ENCODE results near the gene NDUFS8. TPM values are rescaled to one million over a fixed set of nuclear protein-coding genes. Genes with fewer than 3 reads are reported as not detected.

The NDUFS8 gene
- total RNA-seq, 1 donor from 2014 or later = 95.5 TPM

DNA sequence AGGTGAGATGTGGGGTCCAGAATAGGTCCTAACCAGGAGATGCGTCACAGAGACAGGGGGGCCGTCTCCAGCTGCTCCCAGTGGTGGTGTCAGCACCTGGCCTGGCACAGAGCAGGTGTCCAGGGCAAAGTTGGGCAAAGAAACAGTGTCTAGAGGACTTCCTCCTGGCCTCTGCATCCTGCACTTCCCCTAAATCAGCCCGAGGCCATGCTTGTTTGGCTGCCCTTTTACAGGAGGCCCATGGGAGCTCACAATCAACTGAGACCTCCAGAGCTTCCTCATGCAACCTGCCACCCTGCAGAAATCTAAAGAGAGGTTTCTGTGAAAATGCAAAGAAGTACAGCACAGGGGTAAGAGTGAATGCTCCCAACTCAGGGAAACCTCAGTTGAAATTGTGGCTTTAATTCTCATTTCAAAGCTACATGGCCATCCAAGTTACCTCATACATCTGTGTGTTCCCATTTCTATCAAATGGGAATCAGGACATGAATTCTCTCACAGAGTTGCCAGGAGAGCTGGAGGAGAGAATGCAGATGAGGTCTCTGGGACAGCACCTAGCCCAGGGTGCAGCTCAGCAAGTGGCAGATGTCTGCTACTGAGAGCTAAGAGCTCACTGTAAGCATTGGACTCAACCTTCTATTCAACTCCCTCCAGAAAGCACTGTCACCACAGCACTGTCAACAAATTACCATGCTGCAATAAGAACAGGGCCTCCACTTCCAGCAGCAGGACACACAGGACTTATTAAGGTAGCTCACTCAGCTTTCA is 41.0 kb downstream of the NDUFS8 start:
- intact Hi-C loops (cut with DNase I) = no loop called here
- Histone ChIP-seq H3K36me3 (peaks cover 80% of the 10 kb centered on the region), H3K4me3 (no peak overlapping the region), H3K27me3 (ENCODE audit: low read depth) (no peaks in the 10 kb centered on the region), H3K9me3 (no peaks in the 10 kb centered on the region), H3K4me1 (no peaks in the 10 kb centered on the region), H3K27ac (no peak overlapping the region)
- DNase-seq = no peak
- ATAC-seq = no peak
- TF ChIP-seq, protein P1, sequence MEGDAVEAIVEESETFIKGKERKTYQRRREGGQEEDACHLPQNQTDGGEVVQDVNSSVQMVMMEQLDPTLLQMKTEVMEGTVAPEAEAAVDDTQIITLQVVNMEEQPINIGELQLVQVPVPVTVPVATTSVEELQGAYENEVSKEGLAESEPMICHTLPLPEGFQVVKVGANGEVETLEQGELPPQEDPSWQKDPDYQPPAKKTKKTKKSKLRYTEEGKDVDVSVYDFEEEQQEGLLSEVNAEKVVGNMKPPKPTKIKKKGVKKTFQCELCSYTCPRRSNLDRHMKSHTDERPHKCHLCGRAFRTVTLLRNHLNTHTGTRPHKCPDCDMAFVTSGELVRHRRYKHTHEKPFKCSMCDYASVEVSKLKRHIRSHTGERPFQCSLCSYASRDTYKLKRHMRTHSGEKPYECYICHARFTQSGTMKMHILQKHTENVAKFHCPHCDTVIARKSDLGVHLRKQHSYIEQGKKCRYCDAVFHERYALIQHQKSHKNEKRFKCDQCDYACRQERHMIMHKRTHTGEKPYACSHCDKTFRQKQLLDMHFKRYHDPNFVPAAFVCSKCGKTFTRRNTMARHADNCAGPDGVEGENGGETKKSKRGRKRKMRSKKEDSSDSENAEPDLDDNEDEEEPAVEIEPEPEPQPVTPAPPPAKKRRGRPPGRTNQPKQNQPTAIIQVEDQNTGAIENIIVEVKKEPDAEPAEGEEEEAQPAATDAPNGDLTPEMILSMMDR (IDR thresholded peaks at IDR 0.05) = no peak

DNA sequence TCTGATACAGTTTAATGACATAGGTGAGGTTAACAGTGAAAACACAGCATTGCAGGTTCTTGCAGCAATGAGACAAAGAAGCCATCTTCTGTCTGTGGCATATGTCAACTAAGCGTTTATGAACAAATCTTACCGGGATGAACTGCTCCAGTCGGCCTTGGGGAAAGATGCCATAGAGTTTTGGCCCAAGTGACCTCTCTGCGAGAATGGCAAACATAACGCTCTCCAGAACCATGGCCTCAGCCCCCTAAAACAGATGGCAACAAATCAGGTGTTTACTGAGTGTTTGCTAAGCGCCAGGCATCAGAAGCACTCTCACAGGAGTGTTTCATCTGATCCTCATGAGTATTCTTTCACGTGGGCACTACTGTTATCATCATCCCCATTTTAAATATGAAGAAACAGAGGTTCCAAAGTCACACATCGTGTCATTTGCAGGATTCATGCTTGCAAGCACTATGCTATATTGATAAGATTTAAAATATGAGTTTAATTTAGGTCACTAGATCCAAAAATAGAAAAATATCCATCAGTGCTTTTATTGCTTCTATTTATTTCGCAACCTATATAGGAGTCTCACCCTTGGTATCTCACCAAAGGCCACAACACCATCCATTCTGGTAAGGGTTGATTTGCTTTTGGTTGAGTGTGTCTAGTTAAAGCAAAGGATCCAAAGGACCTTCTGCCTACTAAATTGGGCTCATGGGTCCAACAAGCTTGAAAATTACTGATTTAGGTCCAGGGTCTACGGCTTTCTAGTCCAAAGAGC is 44.3 kb downstream of the NDUFS8 start:
- ATAC-seq (no peak), DNase-seq (no peak)
- Histone ChIP-seq H3K27me3 (ENCODE audit: low read depth) (no peaks in the 10 kb centered on the region), H3K4me1 (no peaks in the 10 kb centered on the region), H3K4me3 (no peak overlapping the region), H3K9me3 (no peaks in the 10 kb centered on the region), H3K36me3 (peaks cover 55% of the 10 kb centered on the region), H3K27ac (no peak overlapping the region)
- TF ChIP-seq, protein P1 (IDR thresholded peaks at IDR 0.05) = no peak
- intact Hi-C loops (cut with DNase I) = no loop called here

DNA sequence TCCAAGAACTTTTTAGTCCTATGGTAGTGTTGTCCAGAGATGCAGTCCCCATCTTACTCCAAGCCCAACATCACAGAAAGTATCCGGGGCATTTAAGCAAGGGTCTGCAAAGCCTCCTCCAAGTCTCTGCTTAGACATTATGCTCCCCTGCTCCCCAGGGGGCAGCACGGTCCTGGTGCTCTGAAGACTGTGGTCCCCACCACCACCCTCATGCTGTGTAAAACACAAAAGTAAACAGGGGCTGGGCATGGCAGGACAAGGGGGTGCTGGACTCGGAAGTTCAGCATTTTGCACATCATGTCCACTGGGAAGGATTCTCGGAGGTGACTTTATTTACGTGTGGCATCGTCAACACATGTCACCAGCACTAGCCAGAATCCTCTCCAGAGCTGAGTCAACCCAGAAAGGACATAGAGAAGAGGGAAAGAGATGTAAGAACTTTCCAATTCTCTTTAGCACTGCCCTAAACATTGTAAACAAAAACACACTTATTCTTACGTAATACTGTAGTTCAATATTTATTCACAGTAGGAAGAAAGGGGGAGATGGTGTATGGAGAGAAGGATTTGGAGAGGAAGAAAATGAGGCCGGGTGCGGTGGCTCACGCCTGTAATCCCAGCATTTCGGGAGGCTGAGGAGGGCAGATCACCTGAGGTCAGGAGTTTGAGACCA is 46.0 kb downstream of the NDUFS8 start:
- TF ChIP-seq, protein P1 (IDR thresholded peaks at IDR 0.05) = peak; percentile 26
- intact Hi-C loops (cut with DNase I) = no loop called here
- Histone ChIP-seq H3K4me1 (peaks cover under 1% of the 10 kb centered on the region), H3K27me3 (ENCODE audit: low read depth) (no peaks in the 10 kb centered on the region), H3K27ac (no peak overlapping the region), H3K36me3 (peaks cover 53% of the 10 kb centered on the region), H3K9me3 (no peaks in the 10 kb centered on the region), H3K4me3 (no peak overlapping the region)
- ATAC-seq (peak; percentile 64 to 74), DNase-seq (no peak)

DNA sequence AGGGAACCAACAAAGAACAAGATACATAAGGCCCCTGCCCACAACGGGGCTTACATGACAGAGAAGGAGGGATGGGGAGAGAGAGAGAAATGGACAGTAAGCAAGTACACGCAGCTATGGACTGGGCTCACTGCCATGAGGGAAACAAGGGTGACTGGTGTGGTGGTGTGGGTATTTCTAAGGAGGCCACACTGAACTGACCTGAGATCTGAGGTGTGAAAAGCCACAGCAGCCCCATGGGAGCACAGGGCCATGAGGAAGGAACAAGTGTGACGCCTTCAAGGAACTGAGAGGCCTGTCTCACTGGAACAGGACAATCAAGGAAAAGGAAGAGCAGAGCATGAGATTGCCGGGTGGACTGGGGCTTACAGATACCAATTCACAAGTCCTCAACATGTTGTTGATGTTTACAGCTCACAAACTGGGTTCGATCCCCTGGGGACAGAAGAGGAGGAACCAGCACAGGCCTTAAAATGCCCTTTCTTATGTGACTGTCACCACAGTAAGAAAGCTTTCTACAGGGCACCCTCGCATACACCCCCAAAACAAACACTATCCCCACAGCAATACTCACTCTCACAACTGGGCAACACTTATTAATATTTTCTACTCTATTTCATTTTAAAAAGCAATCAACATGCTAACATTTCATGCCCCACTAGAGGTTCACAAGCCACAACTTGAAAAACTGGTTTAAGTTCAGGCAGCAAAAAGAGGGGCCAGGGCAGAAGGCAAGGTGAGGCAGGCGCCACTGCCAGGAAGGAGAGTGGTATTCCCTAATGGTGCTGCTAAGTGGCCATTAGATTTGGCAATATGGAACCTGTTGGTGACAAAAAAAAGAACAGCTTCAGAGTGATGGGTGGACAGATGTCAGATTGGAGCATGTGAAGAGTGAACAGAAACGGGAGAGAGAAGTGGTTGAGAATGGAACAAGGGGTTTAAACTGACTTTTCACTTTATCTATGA is 47.4 kb downstream of the NDUFS8 start:
- peaks cover 39% of the 10 kb centered on the region for H3K36me3 ChIP-seq
- intact Hi-C loops (cut with DNase I) = no loop called here
- TF ChIP-seq, protein P1 (IDR thresholded peaks at IDR 0.05) = no peak
- peak overlapping the region; percentile 7 for H3K27ac ChIP-seq
- ATAC-seq (peak; percentile 20 to 41), DNase-seq (no peak)
- peaks cover 7% of the 10 kb centered on the region for H3K4me1 ChIP-seq
- no peaks in the 10 kb centered on the region for H3K27me3 ChIP-seq (ENCODE audit: low read depth)
- no peaks in the 10 kb centered on the region for H3K9me3 ChIP-seq
- H3K4me3 ChIP-seq = no peak overlapping the region

DNA sequence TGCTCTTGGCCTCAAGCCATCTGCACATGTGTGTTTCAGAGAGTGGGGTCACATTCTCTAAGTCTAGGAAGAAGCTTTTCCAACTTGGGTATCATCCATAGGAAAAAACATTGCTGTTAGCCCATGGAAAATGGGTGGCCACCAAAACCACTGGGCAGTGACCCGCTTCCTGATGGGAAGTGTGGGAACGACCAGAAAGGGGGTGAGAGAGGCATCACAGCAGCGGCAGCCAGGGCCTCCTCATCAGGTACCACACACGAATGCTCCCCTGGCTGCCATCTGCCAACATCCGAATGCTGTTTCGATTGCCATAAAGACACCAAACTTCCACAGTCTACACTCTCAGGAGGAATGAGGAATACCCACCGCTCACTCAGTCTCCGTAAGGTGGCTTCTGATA is 50.4 kb downstream of the NDUFS8 start:
- H3K4me3 ChIP-seq = no peak overlapping the region
- H3K27ac ChIP-seq = no peak overlapping the region
- no peaks in the 10 kb centered on the region for H3K27me3 ChIP-seq (ENCODE audit: low read depth)
- intact Hi-C loops (cut with DNase I) = no loop called here
- H3K4me1 ChIP-seq = peaks cover 7% of the 10 kb centered on the region
- TF ChIP-seq, protein P1 (IDR thresholded peaks at IDR 0.05) = no peak
- no peak for ATAC-seq
- DNase-seq = no peak
- H3K9me3 ChIP-seq = no peaks in the 10 kb centered on the region
- H3K36me3 ChIP-seq = peaks cover 23% of the 10 kb centered on the region

Measured in lower lobe of right lung (tissue), 2 donors.